Sigmoid colon (tissue), 7 donors: ENCODE measurements around the gene TCTN1. TPM values are rescaled to one million over a fixed set of nuclear protein-coding genes. Genes with fewer than 3 reads are reported as not detected.

ENCODE experiments used
- DNase-seq: peaks from one replicate; pipeline ENCODE4 v3.0.0-alpha.2; 2019
- H3K27ac ChIP-seq, 4 donors: fragments of 200-600 bp; sonication (generic); one replicate each; pipeline ENCODE4 v1.5.1; 2016 to 2019; ENCODE audit warnings: mild to moderate bottlenecking in 1 of 4
- H3K27me3 ChIP-seq, 3 donors: fragments of 200-600 bp; sonication (generic); one replicate each; pipeline ENCODE4 v1.5.1; 2019; ENCODE audit warnings: mild to moderate bottlenecking in 1 of 3
- H3K36me3 ChIP-seq, 4 donors: fragments of 200-600 bp; sonication (generic); one replicate each; pipeline ENCODE4 v1.5.1; 2016 to 2019
- H3K4me1 ChIP-seq, 4 donors: fragments of 200-600 bp; sonication (generic); one replicate each; pipeline ENCODE4 v1.5.1; 2017 to 2019
- H3K4me3 ChIP-seq, 4 donors: fragments of 200-600 bp; sonication (generic); one replicate each; pipeline ENCODE4 v1.5.1; 2017 to 2019; ENCODE audit warnings: mild to moderate bottlenecking in 2 of 4, moderate library complexity in 1 of 4
- H3K9me3 ChIP-seq, 4 donors: fragments of 200-600 bp in 3 of 4; sonication (generic) in 3 of 4; one replicate each; pipeline versions ENCODE4 v1.5.1 to v1.6.1; 2013 to 2019
- EP300 ChIP-seq, 4 donors: sonication (generic); formaldehyde crosslinking; IDR thresholded peaks; one replicate each; pipeline ENCODE4 v1.6.1; 2017; ENCODE audit warnings: antibody characterized with exemption in 4 of 4
- POLR2A ChIP-seq, 2 donors: fragments of 450-650 bp; IDR thresholded peaks; one replicate each; pipeline ENCODE4 v1.6.1; 2016; ENCODE audit warnings: antibody characterized with exemption in 2 of 2, mild to moderate bottlenecking in 2 of 2, moderate library complexity in 2 of 2
- POLR2AphosphoS5 ChIP-seq, 4 donors: sonication (generic); formaldehyde crosslinking; IDR thresholded peaks; one replicate each; pipeline ENCODE4 v1.6.1; 2017; ENCODE audit warnings: antibody characterized with exemption in 4 of 4
- WGBS, 2 donors: extraction: QIAGEN DNeasy Blood & Tissue Kit; methylation state at CpG; one replicate each; pipeline ENCODE4 v1.1.7; 2013; 5-methylcytosine and 5-hydroxymethylcytosine counted together
- intact Hi-C: fragments of 100-400 bp; cut with DNase I; formaldehyde crosslinking; loops from one replicate; pipeline ENCODE4 v1.15.1; 2023
- polyA plus RNA-seq, 3 donors: library from polyadenylated mRNA; stranded (reverse); fragments of 200-250 nt; gene quantifications; one replicate each; pipeline ENCODE4 v1.2.3, GENCODE V29; 2013
- total RNA-seq, 4 donors: library from RNA; depleted of rRNA; stranded (reverse); fragments of >200 nt; gene quantifications; one replicate each; pipeline ENCODE4 v1.1.0, GENCODE V29; 2016
- TF ChIP-seq, protein P1 (sequence below), 4 experiments: fragments of 450-650 bp in 3 of 4; fragments of 200-600 bp in 1 of 4; IDR thresholded peaks; one replicate each; pipeline ENCODE4 v1.5.1; 2016 to 2019; ENCODE audit warnings: antibody characterized with exemption in 4 of 4, mild to moderate bottlenecking in 3 of 4, moderate library complexity in 2 of 4
- donor health status: healthy with polysubstance abuse.
- donor health status: Bipolar disorder and iron deficiency.
- donor health status: healthy.

The TCTN1 gene
- total and polyA plus RNA-seq, 7 donors: 0.92 to 38.6 (median 34.6) TPM

DNA sequence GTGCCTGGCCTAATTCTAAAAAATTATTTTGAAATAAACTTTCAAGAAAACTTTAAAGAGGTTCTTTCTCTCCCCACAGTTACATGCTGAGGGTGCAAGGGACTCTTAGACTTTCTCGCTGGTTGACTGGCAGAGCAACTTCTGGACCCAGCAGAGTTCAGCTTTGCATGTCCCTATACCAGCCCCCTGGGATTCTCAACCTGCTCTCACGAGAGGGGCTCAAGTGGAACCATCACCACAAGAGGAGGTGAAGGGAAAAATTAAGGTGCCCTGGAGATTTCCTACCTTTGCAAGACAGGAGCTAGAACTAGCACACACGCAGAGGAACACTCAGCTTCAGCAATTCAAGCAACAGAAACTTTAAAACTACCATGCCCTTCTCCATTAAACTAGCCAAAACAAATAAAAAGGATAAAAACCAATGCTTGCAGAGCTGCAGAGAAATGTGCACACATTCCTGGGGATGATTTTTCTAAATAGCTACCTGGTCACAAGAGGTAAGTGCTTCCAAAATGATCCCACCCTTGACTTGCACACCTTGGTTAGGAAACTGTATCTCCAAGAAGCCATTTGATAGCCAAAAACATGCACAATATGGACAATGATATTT, 72.5 kb downstream of the TCTN1 start:
- peak; percentile 32 for DNase-seq
- H3K4me1 ChIP-seq: peaks cover 0 to 24% (median 15%) of the 10 kb centered on the region in 4 donors
- 76 to 94% methylated on average over 3 of the region's 3 CpGs for WGBS, 2 donors
- H3K36me3 ChIP-seq: no peaks in the 10 kb centered on the region
- H3K27me3 ChIP-seq: no peaks in the 10 kb centered on the region
- H3K9me3 ChIP-seq: no peaks in the 10 kb centered on the region
- H3K4me3 ChIP-seq: no peak overlapping the region
- TF ChIP-seq POLR2AphosphoS5 (IDR thresholded peaks at IDR 0.05) (no peak), EP300 (IDR thresholded peaks at IDR 0.05) (no peak), POLR2A (IDR thresholded peaks at IDR 0.05) (no peak)
- TF ChIP-seq, protein P1, sequence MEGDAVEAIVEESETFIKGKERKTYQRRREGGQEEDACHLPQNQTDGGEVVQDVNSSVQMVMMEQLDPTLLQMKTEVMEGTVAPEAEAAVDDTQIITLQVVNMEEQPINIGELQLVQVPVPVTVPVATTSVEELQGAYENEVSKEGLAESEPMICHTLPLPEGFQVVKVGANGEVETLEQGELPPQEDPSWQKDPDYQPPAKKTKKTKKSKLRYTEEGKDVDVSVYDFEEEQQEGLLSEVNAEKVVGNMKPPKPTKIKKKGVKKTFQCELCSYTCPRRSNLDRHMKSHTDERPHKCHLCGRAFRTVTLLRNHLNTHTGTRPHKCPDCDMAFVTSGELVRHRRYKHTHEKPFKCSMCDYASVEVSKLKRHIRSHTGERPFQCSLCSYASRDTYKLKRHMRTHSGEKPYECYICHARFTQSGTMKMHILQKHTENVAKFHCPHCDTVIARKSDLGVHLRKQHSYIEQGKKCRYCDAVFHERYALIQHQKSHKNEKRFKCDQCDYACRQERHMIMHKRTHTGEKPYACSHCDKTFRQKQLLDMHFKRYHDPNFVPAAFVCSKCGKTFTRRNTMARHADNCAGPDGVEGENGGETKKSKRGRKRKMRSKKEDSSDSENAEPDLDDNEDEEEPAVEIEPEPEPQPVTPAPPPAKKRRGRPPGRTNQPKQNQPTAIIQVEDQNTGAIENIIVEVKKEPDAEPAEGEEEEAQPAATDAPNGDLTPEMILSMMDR (IDR thresholded peaks at IDR 0.05): no peak
- no peak overlapping the region for H3K27ac ChIP-seq
- intact Hi-C loops: no loop called here

DNA sequence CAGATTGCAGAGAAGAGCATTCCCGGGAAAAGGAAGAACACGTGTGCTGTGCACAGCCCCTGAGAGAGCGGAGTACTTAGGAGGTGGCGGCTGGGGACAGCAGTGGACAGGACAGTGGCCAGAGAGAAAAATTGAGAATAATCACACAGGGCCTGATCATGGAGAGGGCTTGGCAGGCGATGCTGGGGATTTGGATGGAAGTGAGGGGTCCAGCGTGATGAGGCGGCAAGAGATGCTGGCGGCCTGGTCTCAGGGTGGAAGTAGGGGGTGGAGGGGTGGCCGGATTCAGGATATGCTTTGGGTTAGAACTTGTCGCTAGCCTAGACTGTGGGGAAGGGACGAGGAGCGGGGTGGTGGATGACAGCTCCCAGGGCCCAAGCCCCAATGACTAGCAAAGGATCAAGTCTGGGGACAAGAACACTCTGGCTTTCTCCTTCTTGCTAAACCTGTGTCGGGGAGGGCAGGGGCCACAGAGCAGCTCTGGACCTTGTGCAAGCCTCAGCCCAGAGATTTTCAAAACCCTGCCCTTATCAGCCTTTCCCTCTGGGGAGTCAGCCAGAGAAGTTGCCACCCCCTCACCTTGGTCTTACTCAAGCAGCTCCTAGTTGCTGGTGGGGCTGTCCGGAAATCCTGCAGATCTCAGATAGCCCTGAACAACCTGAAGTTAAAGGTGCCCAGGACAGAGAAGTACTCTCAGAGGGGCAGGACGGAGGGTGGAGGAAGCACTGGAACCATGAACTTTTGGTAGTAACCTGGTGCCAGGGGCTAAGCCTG, 73.7 kb downstream of the TCTN1 start:
- peaks cover 0 to 24% (median 15%) of the 10 kb centered on the region in 4 donors for H3K4me1 ChIP-seq
- H3K9me3 ChIP-seq: no peaks in the 10 kb centered on the region
- peak; percentile 56 for DNase-seq
- no peak for TF ChIP-seq POLR2A (IDR thresholded peaks at IDR 0.05)
- TF ChIP-seq, protein P1 (IDR thresholded peaks at IDR 0.05): no peak
- TF ChIP-seq POLR2AphosphoS5 (IDR thresholded peaks at IDR 0.05): no peak
- TF ChIP-seq EP300 (IDR thresholded peaks at IDR 0.05): no peak
- no peak overlapping the region for H3K4me3 ChIP-seq
- H3K27ac ChIP-seq: no peak overlapping the region
- H3K36me3 ChIP-seq: no peaks in the 10 kb centered on the region
- no peaks in the 10 kb centered on the region for H3K27me3 ChIP-seq
- intact Hi-C loops: no loop called here
- WGBS, 2 donors: 85 to 87% methylated on average over 15 of the region's 15 CpGs

DNA sequence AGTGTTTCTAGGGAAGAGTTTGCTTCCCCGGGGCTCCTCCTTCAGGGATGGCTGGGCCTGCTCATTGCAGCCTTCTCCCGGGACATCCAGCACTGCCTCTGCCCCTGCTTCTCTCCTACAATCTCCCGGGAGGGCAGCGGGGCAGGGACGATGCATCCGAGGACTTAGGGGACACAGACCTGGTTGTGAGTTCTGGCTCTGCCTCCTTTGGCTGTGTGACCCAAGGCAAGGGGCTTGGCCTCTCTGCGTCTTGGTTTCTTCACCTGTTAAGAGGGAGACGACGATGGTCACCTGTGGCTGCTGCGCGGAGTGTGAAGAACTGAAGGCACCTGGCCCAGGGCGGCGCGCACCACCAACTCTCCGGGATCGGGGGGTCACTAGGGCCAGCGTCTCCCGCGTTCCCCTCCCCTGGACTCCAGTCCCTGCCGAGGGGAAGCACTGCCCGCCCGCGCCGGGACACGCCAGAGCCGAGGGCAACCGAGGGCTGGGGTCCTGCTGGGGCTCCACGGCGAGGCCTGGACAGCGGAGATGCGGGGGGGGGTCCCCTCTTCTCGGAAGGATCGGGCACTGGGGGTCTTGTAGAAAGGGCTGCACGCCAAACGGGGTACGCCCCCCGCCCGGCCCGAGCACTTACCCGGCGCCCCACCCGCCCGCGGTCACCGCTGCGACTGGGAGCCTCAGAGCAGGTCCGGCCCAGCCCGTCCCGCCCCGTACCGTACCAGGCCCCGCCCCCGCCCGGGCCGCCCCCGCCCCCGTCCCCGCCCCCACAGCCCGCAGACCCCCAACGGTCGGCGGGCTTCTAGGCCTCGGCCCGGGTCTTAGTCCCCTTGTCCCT, 74.7 kb downstream of the TCTN1 start, which contains the start of gene HVCN1:
Gene HVCN1, minus strand, starts transcription at position 670 of the 835 bp plus-strand sequence. CDS start 5,870 bp downstream, outside the sequence.
- 2 to 4% methylated on average over 64 of the region's 64 CpGs for WGBS, 2 donors
- Histone ChIP-seq H3K27ac (peak within 1 kb of the TSS; percentile 51 to 74 (median 69)), H3K4me1 (peaks cover 0 to 24% (median 15%) of the 10 kb centered on the region in 4 donors), H3K9me3 (no peaks in the 10 kb centered on the region), H3K4me3 (peak within 1 kb of the TSS; percentile 53 to 82 (median 69)), H3K36me3 (no peaks in the 10 kb centered on the region), H3K27me3 (no peaks in the 10 kb centered on the region)
- peak; percentile 75 for DNase-seq
- TF ChIP-seq, protein P1 (IDR thresholded peaks at IDR 0.05): no peak
- TF ChIP-seq POLR2A (IDR thresholded peaks at IDR 0.05): no peak
- TF ChIP-seq EP300 (IDR thresholded peaks at IDR 0.05): no peak
- peak in 1 of 4 donors; percentile 25 for TF ChIP-seq POLR2AphosphoS5 (IDR thresholded peaks at IDR 0.05)
- intact Hi-C loops: no loop called here

DNA sequence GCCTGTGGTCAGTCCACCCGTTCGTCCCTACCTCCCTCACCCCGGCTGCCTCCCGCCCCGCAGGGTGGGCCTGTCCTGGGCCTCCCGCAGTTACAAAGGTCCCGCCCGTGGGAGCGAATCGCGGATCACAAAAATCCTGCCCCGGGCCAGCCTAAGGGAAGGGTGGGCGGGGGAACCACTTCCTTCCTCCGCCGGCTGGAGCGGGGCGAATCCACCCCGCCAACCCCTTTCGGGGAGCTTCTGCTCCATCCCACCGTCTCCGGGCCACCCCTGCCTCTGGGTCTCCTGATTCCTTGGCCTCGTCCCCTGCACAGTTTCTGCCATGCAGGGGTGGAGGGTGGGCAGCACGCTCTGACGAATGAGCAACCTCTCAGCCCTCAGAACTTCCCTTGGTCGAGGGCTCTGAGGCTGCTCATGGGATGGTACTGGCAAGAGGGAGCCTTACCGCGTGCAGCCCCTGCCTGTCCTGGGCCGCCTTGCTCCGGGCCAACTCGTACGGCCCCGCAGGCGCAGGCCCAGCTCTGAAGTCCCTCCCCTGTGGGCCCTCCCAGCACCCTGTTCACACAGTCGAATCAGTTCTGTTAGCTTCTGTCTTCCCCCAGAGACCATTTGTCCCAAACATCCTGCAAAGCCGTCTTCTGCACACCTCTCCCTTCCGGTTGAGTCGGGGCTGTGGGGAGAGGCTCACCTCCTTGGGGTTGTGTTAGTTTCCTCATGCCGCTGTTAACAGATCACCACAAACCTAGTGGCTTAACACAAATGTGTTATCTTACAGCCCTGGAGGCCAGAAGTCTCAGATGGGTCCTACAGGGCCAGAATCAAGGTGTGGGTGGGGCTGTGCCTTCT, 75.6 kb downstream of the TCTN1 start:
- no peaks in the 10 kb centered on the region for H3K36me3 ChIP-seq
- peaks cover 0 to 24% (median 15%) of the 10 kb centered on the region in 4 donors for H3K4me1 ChIP-seq
- DNase-seq: peak; percentile 81
- no peaks in the 10 kb centered on the region for H3K9me3 ChIP-seq
- H3K27ac ChIP-seq: peak overlapping the region; percentile 51 to 74 (median 69)
- no peaks in the 10 kb centered on the region for H3K27me3 ChIP-seq
- peak overlapping the region; percentile 53 to 82 (median 69) for H3K4me3 ChIP-seq
- intact Hi-C loops: no loop called here
- TF ChIP-seq POLR2AphosphoS5 (IDR thresholded peaks at IDR 0.05) (peak in 2 of 4 donors; percentile 35 to 41), EP300 (IDR thresholded peaks at IDR 0.05) (no peak)
- 1% methylated on average over 38 of the region's 38 CpGs for WGBS, 2 donors
